Mesothelial cell of epicardium (in vitro differentiated cells): ENCODE measurements around the gene CLIC1. TPM values are rescaled to one million over a fixed set of nuclear protein-coding genes. Genes with fewer than 3 reads are reported as not detected.
A peak's percentile ranks its signal among the peaks of the same experiment; 100 is the strongest.

Source experiments
- DNase-seq, 2 experiments: peaks; one replicate each; pipeline ENCODE4 v3.0.0; 2021; ENCODE audit warnings: low spot score in 2 of 2; ENCODE audit not compliant: unreplicated experiment in 2 of 2
- H3K27ac Mint-ChIP-seq: 2 replicates; pipeline ENCODE4 v1.8.0; 2021; ENCODE audit warnings: mixed read lengths
- H3K27me3 Mint-ChIP-seq: 2 replicates; pipeline ENCODE4 v1.8.0; 2021; ENCODE audit warnings: low read depth, mixed read lengths
- H3K36me3 Mint-ChIP-seq: 2 replicates; pipeline ENCODE4 v1.8.0; 2021; ENCODE audit warnings: mixed read lengths
- H3K4me1 Mint-ChIP-seq: 2 replicates; pipeline ENCODE4 v1.8.0; 2021; ENCODE audit warnings: mixed read lengths
- H3K4me3 Mint-ChIP-seq: 2 replicates; pipeline ENCODE4 v1.8.0; 2021; ENCODE audit warnings: mild to moderate bottlenecking, moderate library complexity, mixed read lengths
- H3K9me3 Mint-ChIP-seq: 2 replicates; pipeline ENCODE4 v1.8.0; 2021; ENCODE audit warnings: mixed read lengths
- CTCF ChIP-seq: fragments of 200-600 bp; sonication (generic); IDR thresholded peaks from one replicate; pipeline ENCODE4 v1.5.0; 2021; ENCODE audit warnings: antibody characterized with exemption; ENCODE audit not compliant: unreplicated experiment
- total RNA-seq: library from RNA; stranded (reverse); gene quantifications from 3 replicates; pipeline ENCODE4 v1.2.1, GENCODE V29; 2021

CLIC1 gene
- total RNA-seq, 1 donor from 2014 or later: 133 TPM

DNA sequence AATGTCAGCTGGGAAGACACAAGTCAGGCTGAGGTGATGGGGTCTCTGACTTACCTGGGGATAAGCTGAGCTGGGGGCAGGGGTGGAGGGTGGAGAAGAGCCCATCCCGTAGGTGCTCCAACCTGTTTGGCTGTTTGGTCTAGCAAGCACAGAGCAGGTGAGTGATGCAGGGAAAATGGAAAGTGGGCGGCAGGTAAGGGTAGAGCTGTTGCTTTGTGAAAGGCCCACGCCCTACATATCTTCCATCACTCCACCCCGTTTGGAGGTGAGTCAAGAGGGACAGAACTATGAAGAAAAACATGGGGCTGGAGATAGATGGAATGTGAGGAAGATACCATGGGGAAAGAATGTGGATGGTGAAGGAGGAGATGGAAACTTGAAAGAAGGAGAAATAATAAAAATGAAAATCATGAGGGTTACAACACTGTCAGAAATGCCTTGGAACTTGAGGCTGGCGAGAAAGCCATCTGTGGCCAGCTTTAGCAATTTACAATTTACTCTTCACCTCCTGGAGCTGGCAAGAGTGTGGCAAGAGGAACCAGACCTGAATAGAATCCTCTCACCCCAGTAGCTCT lies 16.0 kb downstream of the CLIC1 start:
- H3K27ac Mint-ChIP-seq: peak overlapping the region; percentile 44
- H3K27me3 Mint-ChIP-seq: no peaks in the 10 kb centered on the region
- no peaks in the 10 kb centered on the region for H3K9me3 Mint-ChIP-seq
- no peak for TF ChIP-seq CTCF
- H3K4me1 Mint-ChIP-seq: peaks cover 26% of the 10 kb centered on the region
- no peak for DNase-seq
- H3K4me3 Mint-ChIP-seq: no peak overlapping the region
- peaks cover 5% of the 10 kb centered on the region for H3K36me3 Mint-ChIP-seq

DNA sequence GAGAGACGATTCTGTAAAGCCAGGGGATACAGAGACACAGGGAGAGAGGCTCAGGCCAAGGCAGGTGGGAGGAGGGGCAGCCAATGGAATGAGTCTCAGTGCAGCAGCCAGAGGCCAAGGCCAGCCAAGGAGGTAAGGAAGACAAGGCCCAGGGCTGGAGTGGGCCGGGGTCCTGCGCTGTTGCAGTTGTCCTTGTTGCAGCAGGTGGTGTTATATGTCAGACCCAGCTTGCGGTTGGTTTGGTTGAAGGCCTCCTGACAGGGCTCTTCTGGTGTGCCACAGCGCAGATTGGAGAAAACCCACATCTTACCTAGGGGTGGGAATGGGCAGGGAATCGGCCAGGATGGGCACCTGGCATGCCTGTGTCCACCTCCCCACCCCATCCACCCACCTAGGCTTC lies 17.3 kb downstream of the CLIC1 start:
- Mint-ChIP-seq H3K27me3 (no peaks in the 10 kb centered on the region), H3K9me3 (no peaks in the 10 kb centered on the region), H3K36me3 (peaks cover 1% of the 10 kb centered on the region), H3K27ac (peak overlapping the region; percentile 81), H3K4me3 (no peak overlapping the region), H3K4me1 (peaks cover 35% of the 10 kb centered on the region)
- no peak for TF ChIP-seq CTCF
- DNase-seq: no peak

DNA sequence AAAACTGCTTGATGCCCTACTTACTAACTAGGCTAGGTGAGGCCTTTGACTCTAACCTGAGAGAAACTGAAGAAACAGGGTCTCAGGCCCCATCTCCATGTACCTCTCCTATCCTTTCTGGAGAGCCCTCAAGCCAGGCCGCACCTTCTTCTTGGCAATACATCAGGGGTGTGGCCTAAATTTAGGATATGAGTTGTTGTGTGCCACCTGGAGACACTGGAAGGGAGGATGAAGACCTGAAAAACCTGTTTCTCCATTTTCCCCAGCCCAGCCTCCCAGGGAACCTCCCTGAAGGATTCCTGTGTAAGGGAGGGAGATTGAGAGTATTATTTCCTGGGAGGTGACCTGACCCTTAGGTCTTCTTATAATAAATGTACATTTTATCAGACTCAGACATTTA lies 18.1 kb downstream of the CLIC1 start:
- Mint-ChIP-seq H3K4me3 (no peak overlapping the region), H3K27me3 (no peaks in the 10 kb centered on the region), H3K36me3 (peaks cover 1% of the 10 kb centered on the region), H3K4me1 (peaks cover 42% of the 10 kb centered on the region), H3K27ac (peak overlapping the region; percentile 81), H3K9me3 (no peaks in the 10 kb centered on the region)
- DNase-seq: no peak
- TF ChIP-seq CTCF: no peak

DNA sequence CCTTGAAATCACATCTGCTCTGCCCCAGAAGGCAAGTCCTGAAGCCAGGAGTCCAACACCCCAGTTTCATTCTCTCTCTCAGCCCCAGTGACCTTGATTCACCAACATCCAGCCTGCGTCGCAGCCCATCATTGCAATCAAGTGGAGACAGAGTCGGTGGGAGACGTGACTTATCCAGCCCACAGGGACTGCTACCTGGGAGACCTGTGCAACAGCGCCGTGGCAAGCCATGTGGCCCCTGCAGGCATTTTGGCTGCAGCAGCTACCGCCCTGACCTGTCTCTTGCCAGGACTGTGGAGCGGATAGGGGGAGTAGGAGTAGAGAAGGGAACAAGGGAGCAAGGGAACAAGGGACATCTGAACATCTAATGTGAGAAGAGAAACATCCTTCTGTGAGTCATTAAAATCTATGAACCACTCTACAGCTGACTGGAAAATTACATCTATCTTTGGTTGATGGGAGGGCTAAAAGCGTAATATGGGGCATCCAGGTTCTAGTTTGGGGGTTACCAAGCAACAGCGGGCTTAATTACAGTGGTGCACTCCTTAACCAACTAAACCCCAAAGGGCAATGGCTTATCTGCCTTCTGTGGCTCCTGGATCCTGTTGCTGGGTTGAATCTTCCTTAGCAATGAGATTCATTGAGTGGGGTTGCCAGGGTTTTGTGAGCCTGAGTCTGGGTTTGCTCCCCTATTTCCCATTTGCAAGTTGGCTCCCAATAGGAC lies 18.7 kb downstream of the CLIC1 start:
- H3K9me3 Mint-ChIP-seq: no peaks in the 10 kb centered on the region
- H3K4me1 Mint-ChIP-seq: peaks cover 46% of the 10 kb centered on the region
- peak overlapping the region; percentile 81 for H3K27ac Mint-ChIP-seq
- H3K36me3 Mint-ChIP-seq: peaks cover 1% of the 10 kb centered on the region
- TF ChIP-seq CTCF: no peak
- H3K27me3 Mint-ChIP-seq: no peaks in the 10 kb centered on the region
- no peak overlapping the region for H3K4me3 Mint-ChIP-seq
- DNase-seq: no peak

- H3K36me3 Mint-ChIP-seq: no peaks in the 10 kb centered on the region
- H3K27ac Mint-ChIP-seq: peak within 1 kb of the TSS; percentile 99
- peaks cover 50% of the 10 kb centered on the region for H3K4me1 Mint-ChIP-seq
- no peak for DNase-seq
- no peak within 1 kb of the TSS for H3K4me3 Mint-ChIP-seq
- H3K27me3 Mint-ChIP-seq: no peaks in the 10 kb centered on the region
- TF ChIP-seq CTCF: no peak
- no peaks in the 10 kb centered on the region for H3K9me3 Mint-ChIP-seq
Observed at GRCh38 chr6:31715022-31715958, 21.0 kb downstream of the CLIC1 start, which contains the start of gene LY6G6D. LY6G6D (plus strand) TSS chr6:31715348; CDS start chr6:31715356, 8 bp downstream.
